Fibroblast of skin of abdomen (primary cell): Measurements from ENCODE around the gene NRSN2. TPM values are rescaled to one million over a fixed set of nuclear protein-coding genes. Genes with fewer than 3 reads are reported as not detected.

Experiments
- DNase-seq: peaks from one replicate; pipeline ENCODE4 v3.0.0-alpha.2; 2013
- polyA plus RNA-seq, 2 experiments: library from polyadenylated mRNA; unstranded; fragments of 120-200 nt; gene quantifications; one replicate each; pipeline ENCODE4 v1.2.1, GENCODE V29; 2013; ENCODE audit not compliant: insufficient read length in 2 of 2

The NRSN2 gene, protein sequence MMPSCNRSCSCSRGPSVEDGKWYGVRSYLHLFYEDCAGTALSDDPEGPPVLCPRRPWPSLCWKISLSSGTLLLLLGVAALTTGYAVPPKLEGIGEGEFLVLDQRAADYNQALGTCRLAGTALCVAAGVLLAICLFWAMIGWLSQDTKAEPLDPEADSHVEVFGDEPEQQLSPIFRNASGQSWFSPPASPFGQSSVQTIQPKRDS
- polyA plus RNA-seq (2013, experiment 1 of 2; ENCODE audit: insufficient read length): 75.3 TPM
- 73.8 TPM for polyA plus RNA-seq (2013, experiment 2 of 2; ENCODE audit: insufficient read length)

DNA sequence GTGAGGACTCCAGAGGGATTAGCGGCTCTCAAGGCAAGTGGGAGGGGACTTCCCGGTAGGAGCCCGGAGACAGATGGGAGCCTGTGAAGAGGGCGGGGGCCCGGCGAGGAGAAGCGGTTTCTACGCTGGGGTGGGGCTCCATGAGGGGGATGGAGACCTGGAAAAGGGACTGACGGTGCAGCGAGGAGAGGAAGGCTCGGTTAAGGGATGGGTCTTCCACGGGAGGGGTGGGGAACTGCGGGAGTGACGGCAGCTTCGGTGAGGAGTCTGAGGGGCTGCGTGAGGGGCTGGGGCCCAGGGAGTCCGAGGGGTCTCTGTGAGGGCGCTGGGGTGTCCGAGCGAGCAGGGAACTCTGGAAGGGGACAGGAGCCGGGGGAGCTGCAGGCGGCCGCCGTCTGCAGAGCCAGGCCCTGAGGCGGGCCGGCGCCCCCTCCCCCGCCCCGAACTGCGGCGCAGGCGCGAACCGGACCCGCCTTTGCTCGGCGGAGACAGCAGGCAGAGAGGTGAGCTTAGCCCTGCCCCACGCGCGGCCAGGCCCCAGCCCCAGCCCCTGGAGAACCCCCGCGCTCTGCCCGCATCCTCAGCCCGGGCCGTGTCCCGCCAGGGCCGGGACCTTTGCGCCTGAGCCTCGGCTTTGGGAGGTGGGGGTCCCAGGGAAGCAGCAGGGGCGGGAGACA is at the start of gene NRSN2:
Gene NRSN2, plus strand, starts transcription at position 472 of the 677 bp plus-strand sequence. CDS start 2,533 bp downstream, outside the sequence.
- DNase-seq: peak; percentile 77

DNA sequence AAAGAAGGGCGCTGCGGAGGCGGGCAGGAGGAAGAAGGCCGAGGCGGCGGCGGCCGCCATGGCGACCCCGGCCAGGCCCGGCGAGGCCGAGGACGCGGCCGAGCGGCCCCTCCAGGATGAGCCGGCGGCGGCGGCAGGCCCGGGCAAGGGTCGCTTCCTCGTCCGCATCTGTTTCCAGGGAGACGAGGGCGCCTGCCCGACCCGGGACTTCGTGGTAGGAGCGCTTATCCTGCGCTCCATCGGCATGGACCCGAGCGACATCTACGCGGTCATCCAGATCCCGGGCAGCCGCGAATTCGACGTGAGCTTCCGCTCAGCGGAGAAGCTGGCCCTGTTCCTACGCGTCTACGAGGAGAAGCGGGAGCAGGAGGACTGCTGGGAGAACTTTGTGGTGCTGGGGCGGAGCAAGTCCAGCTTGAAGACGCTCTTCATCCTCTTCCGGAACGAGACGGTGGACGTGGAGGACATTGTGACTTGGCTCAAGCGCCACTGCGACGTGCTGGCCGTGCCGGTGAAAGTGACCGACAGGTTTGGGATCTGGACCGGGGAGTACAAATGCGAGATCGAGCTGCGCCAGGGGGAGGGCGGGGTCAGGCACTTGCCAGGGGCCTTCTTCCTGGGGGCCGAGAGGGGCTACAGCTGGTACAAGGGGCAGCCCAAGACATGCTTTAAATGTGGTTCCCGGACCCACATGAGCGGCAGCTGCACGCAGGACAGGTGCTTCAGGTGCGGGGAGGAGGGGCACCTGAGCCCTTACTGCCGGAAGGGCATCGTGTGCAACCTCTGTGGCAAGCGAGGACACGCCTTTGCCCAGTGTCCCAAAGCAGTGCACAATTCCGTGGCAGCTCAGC is 48.8 kb upstream of the NRSN2 start:
- DNase-seq: peak; percentile 67

DNA sequence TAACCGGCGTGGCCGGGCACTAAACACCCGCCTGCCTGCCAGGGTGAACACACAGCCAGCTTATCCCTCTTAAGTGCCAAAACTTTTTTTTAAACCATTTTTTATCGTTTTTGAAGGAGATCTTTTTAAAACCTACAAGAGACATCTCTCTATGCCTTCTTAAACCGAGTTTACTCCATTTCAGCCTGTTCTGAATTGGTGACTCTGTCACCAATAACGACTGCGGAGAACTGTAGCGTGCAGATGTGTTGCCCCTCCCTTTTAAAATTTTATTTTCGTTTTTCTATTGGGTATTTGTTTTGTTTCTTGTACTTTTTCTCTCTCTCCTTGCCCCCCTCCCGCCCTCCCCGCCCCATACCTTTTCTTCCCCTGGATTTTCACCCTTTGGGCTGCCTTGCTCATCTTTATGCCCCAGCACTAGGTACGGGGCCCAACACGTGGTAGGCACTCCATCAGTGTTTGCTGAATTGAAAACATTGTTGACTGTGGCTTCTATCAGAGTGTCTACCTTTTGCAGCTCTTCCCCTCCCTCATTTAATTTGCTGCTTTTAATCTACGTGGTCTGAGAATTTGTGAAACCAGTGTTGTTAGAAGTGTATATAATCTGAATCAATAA is 48.0 kb upstream of the NRSN2 start:
- no peak for DNase-seq

DNA sequence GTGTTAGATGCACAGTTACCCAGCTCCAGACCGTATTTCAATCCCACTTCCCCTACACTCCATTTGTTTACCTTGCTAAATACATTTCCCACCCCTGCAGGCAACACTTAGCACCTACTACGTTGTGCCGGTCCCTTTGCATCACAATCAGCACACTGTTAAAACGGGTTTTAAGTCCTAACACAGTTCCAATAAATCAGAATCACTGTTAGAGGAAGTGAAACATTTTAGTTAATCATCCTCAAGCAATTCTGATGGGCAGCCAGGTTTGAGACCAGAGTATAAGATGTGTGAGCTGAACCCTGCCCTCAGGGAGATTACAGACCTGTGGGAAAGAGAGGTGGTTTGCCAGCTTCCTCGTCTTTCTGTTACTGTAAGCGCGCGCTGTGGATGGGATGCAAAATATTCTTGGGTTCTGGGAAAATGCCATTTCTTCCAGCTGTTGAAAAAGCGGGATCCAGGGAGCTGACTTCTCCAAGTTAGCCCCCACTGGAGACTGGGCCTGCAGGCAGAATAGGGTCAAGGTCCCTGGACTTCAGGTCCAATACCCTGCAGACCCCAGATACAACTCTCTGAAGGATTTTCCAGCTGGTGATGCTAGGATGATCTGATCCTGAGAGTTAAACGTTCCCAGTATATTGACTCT is 46.4 kb upstream of the NRSN2 start:
- no peak for DNase-seq

DNA sequence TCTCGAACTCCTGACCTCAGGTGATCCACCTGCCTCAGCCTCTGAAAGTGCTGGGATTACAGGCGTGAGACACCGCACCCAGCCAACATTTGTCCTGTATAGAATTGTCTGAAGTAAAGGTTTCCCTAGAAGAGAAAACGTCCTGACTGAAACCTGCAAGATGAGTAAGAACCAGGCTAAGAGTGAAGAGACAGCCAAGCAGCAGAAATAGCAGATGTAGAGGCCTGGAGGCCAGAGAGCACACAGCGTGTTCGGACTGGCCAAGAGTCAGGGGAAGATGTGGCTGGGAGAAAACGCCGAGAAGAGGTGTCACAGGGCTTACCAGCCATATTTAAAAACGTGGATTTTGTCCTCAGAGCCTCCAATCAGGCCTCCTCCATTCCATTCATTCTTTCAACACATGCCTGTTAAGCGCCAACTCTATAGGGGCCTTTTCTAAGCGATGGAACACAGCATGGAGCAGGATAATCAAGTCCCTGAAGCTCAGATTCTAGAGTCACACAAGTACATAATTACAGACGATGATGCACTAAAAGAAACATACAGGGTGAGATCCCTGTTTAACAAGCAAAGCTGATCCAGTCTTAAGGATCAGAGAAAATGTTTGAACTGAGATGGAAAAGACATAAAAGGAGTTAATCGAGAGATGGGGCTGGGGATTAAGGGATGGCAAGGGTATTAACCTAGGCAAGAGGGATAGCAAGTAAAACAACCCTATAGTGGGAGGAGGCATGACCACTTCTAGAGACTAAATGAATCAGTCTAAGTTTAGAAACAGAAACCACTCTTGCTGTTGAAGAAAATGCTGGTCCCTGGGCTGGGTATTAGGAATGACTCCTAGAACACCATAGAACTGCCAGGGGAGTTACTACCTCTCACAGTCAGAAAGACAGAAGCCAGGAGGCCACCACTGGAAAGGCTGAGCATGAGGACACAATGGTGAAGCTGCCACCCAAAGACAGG is 44.7 kb upstream of the NRSN2 start:
- DNase-seq: no peak

DNA sequence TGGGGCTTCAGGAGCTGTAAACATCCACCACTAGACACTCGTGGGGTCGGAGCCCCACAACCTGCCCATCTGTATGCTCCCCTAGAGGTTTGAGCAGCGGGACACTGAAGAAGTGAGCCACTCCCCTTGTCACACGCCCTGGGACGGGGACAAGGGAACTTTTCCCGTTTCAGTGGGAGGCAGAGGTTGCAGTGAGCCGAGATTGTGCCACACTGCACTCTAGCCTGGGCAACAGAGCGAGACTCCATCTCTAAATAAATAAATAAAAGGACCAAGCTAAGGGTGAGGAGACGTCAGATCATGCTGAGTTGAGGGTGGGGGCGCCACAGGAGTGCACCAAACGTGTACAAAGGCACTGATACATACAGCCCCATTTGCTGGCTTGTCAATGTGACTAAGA is 41.2 kb upstream of the NRSN2 start:
- no peak for DNase-seq

DNA sequence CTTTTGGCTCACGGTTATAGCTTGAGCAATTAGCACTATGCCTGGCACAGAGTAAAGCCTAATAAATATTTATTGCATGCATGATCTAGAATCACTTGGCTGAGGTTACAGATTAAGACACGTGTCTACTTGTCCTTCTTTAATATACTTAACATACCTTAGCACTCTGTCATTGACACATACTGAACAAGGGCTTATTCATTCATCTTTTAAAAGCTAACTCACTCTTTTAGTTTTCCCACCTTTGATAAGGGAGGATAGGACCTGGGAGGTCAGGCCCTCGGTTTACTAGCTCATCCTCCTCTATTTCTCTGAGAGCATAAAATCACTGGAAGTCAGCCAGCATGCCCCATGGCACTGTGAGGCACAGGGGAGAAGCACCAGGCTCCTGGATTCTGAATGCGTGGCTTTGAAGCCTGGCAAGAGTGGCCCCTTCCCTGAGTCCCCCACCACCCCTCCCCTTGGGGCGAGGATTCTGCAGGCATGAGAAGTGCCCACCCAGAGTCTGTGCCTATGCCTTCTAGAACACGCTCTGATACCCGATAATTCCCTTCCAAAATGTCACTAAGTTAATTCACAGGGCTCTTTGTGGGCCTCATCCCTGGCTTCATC is 38.4 kb upstream of the NRSN2 start:
- DNase-seq: no peak

DNA sequence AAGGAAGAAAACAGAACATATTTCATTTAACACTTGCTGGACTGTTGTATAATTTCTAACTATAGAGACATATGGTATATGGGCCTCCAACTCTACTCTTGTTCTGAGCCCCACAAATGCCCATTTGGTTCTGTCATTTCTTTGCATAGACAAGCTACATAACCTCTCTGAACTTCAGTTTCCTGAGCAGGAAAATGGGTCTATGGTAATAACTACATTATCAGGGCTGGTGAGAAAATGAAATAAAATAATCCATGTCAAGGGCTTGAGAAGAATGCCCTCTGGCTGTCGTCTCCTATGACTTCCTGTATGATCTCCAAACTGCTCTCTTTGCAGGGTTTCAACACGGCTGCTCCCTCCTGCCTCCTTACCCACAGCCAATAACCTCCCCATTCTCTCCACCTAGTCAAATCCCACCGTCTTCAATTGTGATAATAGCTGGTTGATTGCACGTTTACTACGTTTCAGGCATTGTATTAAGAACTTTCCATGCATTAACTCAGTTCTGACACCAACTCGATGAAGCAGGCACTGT is 37.5 kb upstream of the NRSN2 start:
- DNase-seq: peak; percentile 45

DNA sequence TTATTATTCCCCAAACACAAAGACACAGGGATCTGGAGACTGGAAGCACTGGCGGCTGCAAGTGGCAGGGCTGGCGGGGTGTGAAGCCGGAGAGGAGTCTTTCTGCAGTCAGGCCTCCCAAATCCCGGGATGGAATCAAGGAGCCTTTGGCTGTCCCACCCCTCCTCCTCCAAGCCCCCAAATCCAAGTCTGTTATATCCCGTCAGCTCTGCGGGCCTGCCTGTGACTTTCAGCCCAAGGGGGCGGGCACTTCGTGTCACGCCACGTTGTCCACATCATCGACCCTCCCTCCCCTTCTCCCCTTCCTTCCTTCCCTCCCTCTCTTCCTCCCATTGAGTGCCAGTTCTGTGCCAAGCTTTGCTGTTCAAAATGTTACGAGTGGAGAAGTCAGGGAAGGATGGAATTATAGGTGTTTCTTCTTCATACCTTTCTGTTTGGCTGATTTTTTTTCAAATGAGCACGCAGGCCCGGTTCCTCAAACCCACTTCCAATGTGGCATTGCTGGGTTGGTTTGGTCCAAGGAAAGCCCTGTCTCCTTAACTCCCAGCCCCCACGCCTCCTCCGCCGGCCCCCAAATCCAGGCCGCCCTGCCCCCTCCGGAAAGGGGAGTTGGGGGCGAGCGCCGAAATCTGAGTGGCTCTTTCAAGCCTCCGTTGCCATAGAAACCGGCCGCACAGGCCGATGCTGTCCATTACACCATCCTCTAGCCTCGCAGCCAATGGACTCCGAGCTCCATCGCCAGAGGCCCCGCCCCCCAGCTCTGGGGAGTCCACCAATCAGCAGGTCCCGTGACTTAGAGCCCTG is 36.9 kb upstream of the NRSN2 start:
- DNase-seq: peak; percentile 100

DNA sequence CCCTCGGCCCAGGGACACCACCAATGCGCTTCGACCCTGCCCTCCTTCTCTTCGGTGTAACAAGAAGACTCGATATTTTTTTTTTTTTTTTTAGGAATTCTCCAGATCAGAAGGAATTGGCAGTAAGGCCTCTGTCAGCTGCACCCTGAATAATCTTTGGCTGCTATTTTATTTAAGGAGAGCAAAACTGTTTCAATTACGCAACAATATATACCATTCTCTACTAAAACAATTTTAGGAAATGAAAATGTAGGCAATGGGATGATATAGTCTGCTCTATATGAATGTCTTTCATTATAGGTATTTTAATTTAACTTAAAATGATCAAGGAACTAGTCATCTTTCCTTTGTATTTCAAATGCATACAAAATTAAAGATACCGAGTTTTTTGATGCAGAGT is 36.3 kb upstream of the NRSN2 start:
- DNase-seq: no peak

DNA sequence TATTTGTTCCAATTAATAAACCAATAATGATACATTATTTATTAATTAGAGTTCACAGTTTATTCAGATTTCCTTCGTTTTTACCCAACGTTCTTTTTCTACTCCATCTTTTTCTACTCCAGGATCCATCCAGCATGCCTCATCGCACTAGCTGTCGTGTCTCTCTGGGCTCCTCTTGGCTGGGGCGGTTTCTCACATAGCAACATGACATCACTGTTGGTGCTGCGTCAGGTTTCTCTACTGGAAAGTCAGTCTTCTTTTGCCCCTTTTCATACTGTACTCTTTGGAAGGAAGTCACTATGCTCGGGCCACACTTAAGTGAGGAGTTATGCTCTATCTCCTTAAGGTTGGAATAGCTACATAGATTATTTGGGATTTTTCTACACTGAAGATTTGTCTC is 35.3 kb upstream of the NRSN2 start:
- DNase-seq: no peak

DNA sequence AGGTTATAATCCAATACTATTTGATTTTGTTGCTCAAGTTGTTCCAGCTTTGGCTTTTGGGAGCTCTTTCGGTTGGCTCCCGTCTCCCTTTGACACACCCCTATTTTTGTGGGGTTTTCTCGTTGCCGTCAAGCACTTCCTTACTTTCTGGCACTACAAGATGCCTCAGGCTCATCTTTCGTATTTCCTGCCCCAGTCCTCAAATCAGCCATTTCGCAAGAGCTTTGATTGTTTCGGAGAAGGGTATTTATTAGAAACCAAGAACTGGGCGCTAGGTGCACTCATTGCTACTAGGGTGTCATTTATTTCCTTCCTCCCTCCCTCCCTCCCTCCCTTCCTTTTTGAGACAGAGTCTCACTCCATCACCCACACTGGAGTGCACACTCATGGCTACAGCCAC is 34.8 kb upstream of the NRSN2 start:
- DNase-seq: no peak

DNA sequence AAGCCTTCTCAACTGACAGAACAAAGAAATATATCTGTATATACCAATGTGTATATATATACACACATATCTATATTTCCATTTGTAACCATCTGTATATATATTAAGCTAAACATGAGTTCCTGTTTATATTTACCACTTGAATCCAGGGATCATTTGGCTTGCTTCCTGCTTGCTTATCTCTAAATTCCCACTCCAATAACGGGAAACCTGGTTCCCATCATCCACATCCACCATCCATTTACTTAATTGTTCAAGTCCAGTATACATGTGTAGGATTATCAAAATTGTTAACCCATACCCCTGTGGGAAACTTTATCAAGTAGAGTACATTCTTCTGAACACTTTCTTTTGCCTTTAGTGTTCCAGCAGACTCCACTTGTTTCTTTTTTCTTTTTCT is 34.0 kb upstream of the NRSN2 start:
- DNase-seq: no peak

DNA sequence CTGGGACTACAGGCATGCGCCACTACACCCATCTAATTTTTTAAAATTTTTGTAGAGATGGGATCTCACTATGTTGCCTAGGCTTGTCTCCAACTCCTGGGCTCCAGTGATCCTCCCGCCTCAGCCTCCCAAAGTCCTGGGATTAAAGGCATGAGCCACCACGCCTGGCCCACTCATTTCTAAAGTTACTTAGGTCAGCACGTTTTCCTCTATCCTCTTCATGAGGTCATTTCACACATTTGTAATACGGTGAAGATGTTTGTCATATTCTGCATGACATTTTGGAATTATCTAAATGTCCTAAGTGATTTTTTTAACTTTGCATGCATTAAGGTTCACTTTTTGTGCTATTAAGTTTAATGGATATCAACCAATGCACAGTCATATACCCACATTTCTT is 33.5 kb upstream of the NRSN2 start:
- DNase-seq: no peak

DNA sequence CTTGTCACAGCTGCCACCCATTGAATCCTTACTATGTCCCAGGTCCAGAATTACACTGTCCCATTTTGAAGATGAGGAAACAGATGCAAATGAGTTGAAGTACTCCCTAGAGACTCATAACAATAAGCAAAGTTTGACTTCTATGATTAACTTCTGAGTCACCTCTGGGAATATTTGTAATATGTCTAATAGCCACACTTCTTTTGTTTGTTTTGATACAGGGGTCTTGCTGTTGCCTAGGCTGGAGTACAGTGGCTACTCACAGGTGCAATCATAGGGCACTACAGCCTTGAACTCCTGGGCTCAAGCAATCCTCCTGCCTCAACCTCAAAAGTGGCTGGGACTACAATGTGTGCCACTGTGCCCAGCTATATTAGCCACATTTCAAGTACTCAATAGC is 33.0 kb upstream of the NRSN2 start:
- DNase-seq: peak; percentile 50

DNA sequence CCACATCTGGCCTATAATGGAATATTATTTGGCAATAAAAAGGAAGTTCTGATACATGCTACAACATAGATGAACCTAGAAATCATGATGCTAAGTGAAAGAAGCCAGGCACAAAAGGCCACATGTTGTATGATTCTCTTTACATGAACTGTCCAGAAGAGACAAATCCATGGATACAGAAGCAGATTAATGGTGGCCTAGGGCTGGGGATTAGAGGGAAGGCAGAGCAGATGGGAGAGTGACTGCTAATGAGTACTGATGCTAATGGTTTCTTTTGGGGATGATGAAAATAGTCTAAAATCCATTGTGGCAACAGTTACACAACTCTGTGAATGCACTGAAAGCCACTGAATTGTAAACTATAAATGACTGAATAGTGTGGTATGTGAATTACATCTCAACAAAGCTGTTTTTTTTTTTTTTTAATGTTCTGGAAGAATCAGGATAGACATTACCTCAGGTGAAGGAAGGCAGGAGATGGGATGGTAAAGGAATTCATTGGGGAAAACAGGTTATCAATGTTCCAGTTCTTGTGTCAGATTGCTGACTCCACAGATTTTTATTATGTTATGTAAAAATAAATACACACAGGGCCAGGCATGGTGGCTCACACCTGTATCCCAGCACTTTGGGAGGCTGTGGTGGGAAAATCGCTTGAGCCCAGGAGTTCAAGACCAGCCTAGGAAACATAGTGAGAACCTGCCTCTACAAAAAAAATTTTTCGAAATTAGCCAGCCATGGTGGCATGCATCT is 30.4 kb upstream of the NRSN2 start:
- DNase-seq: peak; percentile 70

DNA sequence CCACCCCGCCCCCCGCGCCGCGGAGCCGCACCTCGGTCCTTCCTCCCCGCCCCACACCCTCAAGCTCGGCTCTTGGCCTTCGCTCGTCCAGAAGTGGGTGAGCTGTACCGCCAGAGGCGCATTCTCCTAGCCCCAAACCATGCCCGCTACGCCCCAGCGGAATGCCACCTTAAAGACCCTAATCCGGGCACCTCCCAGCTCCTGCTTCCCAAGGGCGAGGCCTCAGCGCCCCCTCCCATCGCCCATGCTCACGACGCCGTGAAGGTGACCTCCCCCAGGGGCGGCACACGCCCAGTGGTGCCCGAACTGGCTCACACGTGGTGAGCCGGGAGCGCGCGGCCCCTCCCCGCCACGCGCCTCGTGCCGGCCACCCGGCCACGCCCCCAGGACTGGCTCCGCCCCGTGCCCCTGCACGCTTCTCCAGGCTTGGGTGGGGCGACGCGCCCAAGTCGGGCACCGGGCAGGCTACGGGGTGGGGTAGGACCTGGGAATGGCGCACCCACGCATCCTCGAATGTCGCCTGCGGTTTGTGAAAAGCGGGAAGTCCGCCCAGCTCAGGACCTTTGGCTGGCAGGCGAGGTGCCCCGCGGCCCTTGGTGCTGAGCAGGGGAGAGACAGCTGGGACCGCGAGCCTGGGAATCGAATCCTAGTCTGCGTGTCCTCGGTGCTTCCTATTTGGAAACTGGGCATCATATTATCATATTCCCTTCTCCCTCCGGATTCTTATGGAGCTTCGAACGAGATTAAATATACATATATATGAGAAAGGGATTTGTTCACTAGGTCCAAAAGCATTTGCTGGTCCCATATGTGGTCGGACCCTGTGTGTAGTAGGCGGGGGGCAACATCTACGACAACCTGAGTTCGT is 22.5 kb upstream of the NRSN2 start:
- peak; percentile 85 for DNase-seq
